Measurements from ENCODE around the gene KIF1A. TPM values are rescaled to one million over a fixed set of nuclear protein-coding genes. Genes with fewer than 3 reads are reported as not detected.

The KIF1A gene
- total and polyA plus RNA-seq, 2 donors, result 1.2 to 5.2 TPM

- H3K4me3 ChIP-seq (ENCODE audit: low read depth, low read length), result no peak overlapping the region
- H3K4me1 ChIP-seq (ENCODE audit: insufficient read depth), result no peaks in the 10 kb centered on the region
- no peak overlapping the region for H3K27ac ChIP-seq (ENCODE audit: low read depth)
- WGBS, result 89% methylated on average over 23 of the region's 23 CpGs
- H3K36me3 ChIP-seq (ENCODE audit: insufficient read depth), result no peaks in the 10 kb centered on the region
- DNase-seq (ENCODE audit: extremely low spot score), result no peak
Measured at GRCh38 chr2:240787521-240788472, 32.2 kb downstream of the KIF1A start.

GRCh38 chr2:240786871-240787311 is 33.1 kb downstream of the KIF1A start:
- DNase-seq (ENCODE audit: extremely low spot score), result no peak
- H3K27ac ChIP-seq (ENCODE audit: low read depth), result no peak overlapping the region
- no peak overlapping the region for H3K4me3 ChIP-seq (ENCODE audit: low read depth, low read length)
- WGBS, result 87% methylated on average over 17 of the region's 17 CpGs
- no peaks in the 10 kb centered on the region for H3K4me1 ChIP-seq (ENCODE audit: insufficient read depth)
- H3K36me3 ChIP-seq (ENCODE audit: insufficient read depth), result no peaks in the 10 kb centered on the region

GRCh38 chr2:240786355-240786841 is 33.6 kb downstream of the KIF1A start:
- 91% methylated on average over 8 of the region's 8 CpGs for WGBS

DNA sequence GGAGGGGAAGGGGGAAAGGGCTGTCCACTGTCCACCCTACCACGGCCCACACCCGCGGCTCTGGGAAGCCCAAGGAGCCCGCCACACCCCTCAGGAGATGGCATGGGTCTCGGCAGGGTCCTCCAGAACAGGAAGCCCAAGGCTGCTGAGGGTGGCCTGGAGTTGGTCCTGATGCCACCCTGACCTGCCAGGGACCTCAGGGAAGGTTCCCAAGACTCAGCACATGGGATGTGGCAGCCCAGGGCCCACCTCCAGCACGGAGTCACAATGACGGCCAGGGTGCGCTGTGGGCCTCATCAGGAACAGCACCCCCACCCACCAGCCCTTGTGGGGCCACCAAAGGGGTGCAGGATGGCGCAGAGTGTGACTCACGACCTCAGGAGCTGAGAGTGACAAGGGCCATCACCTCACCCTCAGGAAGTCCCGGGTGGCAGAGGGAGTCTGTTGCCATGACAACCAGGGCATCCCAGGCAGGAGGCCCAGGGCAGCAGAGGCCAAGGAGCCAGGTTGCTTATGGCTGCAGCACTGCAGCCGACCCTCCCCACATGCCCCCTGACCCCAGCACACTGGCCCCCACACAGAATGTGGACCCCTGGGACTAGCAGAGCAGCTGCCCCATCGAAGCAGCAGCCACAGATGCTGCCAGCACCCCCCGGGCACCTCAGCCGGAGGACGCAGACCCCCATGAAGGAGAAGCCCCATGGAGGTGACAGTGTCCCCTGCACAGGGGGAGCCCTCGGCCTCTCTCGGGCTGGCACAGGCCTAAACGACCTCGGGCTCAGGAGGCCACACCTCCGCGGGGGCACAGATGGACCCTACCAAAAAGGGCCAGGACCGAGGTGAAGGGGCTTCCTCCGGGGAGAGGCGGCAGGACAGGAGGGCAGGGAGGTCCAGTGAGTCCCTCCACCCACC is 34.3 kb downstream of the KIF1A start:
- no peak overlapping the region for H3K4me3 ChIP-seq (ENCODE audit: low read depth, low read length)
- H3K27ac ChIP-seq (ENCODE audit: low read depth), result no peak overlapping the region
- DNase-seq (ENCODE audit: extremely low spot score), result no peak
- no peaks in the 10 kb centered on the region for H3K4me1 ChIP-seq (ENCODE audit: insufficient read depth)
- 76% methylated on average over 25 of the region's 25 CpGs for WGBS
- no peaks in the 10 kb centered on the region for H3K36me3 ChIP-seq (ENCODE audit: insufficient read depth)

More at GRCh38 chr2:240786355-240786841, 33.6 kb downstream of the KIF1A start:
- Histone ChIP-seq H3K4me1 (ENCODE audit: insufficient read depth) (no peaks in the 10 kb centered on the region), H3K4me3 (ENCODE audit: low read depth, low read length) (no peak overlapping the region), H3K27ac (ENCODE audit: low read depth) (no peak overlapping the region), H3K36me3 (ENCODE audit: insufficient read depth) (no peaks in the 10 kb centered on the region)
- DNase-seq (ENCODE audit: extremely low spot score), result no peak

DNA sequence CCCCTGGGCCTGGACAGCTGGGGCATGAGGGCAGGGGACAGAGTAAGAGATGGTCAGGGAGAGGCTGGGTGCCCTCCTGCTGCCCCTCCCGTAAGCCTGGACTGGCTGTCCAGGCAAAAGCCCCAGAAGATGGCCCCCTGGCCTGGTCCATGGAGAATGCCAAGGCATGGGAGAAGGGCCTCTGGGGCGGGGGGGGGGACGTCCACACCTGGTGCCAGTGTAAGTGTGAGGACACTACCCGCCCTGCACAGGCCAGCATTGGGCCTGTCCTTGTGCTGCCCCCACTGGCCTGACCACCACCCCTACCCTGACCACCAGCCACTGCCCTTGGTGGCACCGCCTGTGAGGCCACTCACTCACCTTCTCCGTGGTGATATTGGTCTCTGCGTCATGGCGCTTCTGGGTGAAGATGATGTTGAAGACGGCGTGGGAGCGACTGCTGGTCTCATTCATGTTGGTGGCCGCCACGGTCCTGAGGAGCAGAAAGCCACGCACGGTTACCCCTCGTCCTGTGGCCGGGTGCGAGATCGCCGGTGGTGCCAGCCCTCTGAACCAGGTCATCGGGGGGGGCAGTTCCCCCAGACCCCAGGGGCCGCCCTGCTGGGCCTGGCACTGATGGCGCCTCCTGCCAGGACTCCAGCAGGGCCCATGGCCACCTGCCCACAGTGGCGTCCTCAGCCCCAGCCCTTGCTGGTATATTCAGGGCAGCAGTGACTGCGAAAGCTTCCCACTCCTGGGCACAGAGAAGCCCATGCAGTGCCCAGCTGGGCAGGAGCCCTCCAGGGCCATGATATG is 35.2 kb downstream of the KIF1A start:
- Histone ChIP-seq H3K4me3 (ENCODE audit: low read depth, low read length) (no peak overlapping the region), H3K4me1 (ENCODE audit: insufficient read depth) (no peaks in the 10 kb centered on the region), H3K27ac (ENCODE audit: low read depth) (no peak overlapping the region), H3K36me3 (ENCODE audit: insufficient read depth) (no peaks in the 10 kb centered on the region)
- DNase-seq (ENCODE audit: extremely low spot score), result no peak
- WGBS, result 92% methylated on average over 25 of the region's 25 CpGs

DNA sequence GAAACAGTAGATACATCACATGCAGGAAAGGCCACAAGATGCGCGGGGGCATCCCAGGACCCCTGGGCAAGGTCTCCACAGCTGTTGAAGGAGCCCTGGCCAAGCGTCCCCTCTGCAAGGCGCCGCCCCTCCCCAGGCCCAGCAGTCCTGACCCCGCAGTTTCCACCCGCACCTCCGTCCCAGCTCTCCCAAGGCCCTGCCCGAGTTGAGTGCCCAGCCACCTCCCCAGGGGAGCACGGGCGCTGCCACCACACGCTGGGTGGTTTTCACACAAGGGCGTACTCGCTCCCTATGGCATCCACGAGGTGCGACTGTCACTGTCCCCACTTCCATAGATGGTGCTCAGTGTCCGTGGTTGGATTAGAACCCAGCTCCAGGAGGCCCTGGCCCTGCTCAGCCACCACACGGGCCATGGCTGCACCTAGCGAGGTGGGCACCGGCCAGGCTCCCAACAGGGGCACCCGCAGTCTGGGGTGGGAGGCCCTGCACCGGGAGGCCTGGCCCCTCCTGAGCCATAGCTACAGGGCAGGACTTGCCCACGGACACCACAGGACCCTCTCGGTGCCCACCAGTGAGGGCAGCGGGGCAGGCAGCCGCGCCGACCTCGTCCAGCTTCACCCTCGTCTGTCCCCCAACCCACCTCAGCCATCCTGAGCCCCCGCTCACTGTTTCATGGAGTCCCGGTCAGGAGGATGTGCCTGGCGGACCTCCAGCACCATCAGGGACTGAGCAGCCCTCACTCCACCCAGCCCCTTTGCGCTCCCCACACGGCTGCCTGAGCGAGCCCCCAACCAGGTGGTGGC is 36.0 kb downstream of the KIF1A start:
- Histone ChIP-seq H3K4me3 (ENCODE audit: low read depth, low read length) (no peak overlapping the region), H3K36me3 (ENCODE audit: insufficient read depth) (no peaks in the 10 kb centered on the region), H3K27ac (ENCODE audit: low read depth) (no peak overlapping the region), H3K4me1 (ENCODE audit: insufficient read depth) (no peaks in the 10 kb centered on the region)
- DNase-seq (ENCODE audit: extremely low spot score), result no peak
- 94% methylated on average over 36 of the region's 36 CpGs for WGBS

DNA sequence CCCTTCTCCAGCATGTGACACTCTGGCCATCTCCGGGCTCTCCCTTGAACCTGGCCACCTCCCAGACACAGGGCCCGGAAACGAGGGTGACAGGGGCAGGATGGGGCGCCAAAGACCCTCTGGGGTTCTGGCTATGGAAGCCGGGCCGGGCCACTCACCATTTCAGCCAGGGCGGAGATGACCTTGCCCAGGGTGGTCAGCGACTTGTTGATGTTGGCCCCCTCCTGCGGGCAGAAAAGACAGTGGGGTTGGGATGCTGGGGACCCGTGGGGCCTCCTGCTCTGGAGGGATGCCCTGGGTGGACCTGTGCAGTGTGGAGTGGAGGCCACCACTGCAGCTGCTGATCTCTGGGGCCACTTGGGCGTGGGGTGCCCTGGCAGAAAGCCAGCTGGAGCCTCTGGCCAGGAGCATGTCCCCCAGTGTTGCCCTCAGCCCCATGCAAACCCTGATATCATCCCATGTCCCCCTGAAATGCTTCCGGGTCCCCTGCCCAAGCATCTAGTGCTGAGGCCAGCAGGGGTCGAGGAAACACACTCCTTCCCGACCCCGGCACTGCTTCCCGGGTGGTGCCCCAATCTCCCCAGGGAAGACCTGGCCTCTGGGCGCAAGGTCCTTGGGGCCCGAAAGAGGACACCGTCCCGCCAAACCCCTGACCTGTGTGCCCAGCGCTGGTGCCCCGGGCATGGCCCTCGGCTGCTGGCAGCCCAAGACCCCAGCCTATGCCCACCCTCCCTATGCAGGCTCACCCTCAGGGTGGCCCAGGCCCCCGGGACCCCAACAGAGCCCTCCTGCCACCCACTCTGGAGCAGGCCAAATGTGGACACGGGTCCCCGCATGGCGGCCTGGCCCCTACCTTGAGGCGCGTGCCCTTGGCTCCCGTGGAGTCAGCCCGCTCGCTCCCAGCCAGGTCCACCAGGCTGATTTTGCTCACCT is 36.9 kb downstream of the KIF1A start:
- WGBS, result 92% methylated on average over 32 of the region's 32 CpGs
- no peaks in the 10 kb centered on the region for H3K4me1 ChIP-seq (ENCODE audit: insufficient read depth)
- no peak overlapping the region for H3K4me3 ChIP-seq (ENCODE audit: low read depth, low read length)
- DNase-seq (ENCODE audit: extremely low spot score), result no peak
- no peaks in the 10 kb centered on the region for H3K36me3 ChIP-seq (ENCODE audit: insufficient read depth)
- no peak overlapping the region for H3K27ac ChIP-seq (ENCODE audit: low read depth)

DNA sequence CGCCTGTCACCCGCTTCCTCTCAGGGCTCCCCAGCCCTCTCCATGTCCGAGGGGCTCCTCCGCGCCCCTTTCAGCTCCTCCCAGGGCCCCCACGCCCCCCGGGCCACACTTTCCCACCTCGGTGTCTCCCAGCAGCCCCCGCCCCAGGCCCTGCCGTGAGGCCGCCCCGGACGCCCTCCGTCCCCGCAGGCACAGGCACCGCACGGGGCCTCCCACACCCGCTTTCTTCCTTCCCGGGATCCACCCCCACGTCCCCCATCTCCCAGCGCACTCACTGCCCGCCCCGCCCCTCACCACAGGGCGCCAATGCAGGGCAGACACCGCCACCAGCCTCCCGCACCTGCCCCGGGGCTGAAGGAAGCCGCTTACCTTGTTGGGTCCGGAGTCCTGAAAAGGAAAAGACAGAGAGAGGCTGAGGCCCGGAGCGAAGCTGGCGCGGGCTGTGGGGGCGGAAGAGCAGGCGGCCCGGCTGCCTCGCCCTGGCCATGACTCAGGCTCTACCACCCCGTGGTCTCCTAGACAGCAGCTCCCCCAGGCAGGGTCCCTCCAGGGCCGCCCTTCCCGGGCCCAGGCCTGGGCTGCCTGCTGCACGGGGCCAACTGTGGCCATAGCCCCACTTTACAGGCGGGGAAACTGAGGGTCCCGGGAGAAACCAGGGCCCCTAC is 37.7 kb downstream of the KIF1A start:
- DNase-seq (ENCODE audit: extremely low spot score), result no peak
- Histone ChIP-seq H3K27ac (ENCODE audit: low read depth) (no peak overlapping the region), H3K36me3 (ENCODE audit: insufficient read depth) (no peaks in the 10 kb centered on the region), H3K4me1 (ENCODE audit: insufficient read depth) (no peaks in the 10 kb centered on the region), H3K4me3 (ENCODE audit: low read depth, low read length) (no peak overlapping the region)
- WGBS, result 92% methylated on average over 43 of the region's 43 CpGs

DNA sequence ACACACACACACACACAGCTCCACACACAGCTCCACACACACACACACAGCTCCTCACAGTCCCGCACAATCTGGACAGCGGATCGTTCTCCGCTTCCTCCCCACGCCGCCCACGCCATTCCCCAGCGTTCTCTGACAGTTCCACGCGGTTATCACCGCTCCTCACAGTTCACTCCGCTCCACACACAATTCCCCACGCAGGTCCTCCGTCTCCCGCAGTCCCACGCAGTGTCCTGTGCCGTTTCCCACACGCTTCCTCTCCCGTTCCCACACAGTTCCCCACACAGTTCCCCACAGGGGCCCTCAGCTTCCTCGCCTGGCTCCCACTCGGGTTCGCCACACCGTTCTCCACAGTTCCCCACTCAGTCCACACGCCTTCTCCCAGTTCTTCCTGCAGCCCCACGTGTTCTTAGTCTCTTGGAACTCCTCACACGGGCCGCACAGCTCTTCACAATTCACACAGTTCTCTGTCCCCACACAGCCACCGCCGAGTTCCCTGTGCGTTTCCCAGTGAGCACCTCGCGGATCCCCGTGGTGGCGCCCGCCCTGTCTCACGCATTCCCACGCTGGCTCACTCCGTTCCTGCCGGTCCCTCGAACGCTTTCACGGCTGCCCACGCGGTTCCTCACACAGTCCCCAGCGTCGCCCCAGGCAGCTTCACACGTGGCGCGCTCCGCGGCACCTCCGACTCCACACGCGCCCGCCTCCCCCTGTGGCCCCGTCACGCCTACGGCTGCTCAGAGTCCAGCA is 38.4 kb downstream of the KIF1A start:
- H3K4me3 ChIP-seq (ENCODE audit: low read depth, low read length), result no peak overlapping the region
- WGBS, result 83% methylated on average over 58 of the region's 58 CpGs

GRCh38 chr2:240780023-240780700 is 39.9 kb downstream of the KIF1A start:
- Histone ChIP-seq H3K36me3 (ENCODE audit: insufficient read depth) (no peaks in the 10 kb centered on the region), H3K4me1 (ENCODE audit: insufficient read depth) (no peaks in the 10 kb centered on the region), H3K27ac (ENCODE audit: low read depth) (no peak overlapping the region), H3K4me3 (ENCODE audit: low read depth, low read length) (no peak overlapping the region)
- no peak for DNase-seq (ENCODE audit: extremely low spot score)
- 56% methylated on average over 39 of the region's 39 CpGs for WGBS

More for the DNA sequence above, 38.4 kb downstream of the KIF1A start:
- Histone ChIP-seq H3K27ac (ENCODE audit: low read depth) (no peak overlapping the region), H3K4me1 (ENCODE audit: insufficient read depth) (no peaks in the 10 kb centered on the region), H3K36me3 (ENCODE audit: insufficient read depth) (no peaks in the 10 kb centered on the region)
- no peak for DNase-seq (ENCODE audit: extremely low spot score)

Data from urinary bladder (tissue), 4 donors.